OCI-LY7 (cell line): ENCODE results near the gene DUOXA2. TPM values are rescaled to one million over a fixed set of nuclear protein-coding genes. Genes with fewer than 3 reads are reported as not detected.

Source experiments
- BruUV-seq: library from RNA; stranded (reverse); fragments of 400-500 nt; replicated peaks from 2 replicates; lab custom pipeline; 2021; lab: Mats Ljungman, UMichigan
- CTCF ChIA-PET: fragments of 300-600 bp; sonication (Branson Sonifier 250); formaldehyde crosslinking; loops from one replicate; lab custom pipeline; 2022; ENCODE audit warnings: antibody characterized with exemption; ENCODE audit not compliant: unreplicated experiment; lab: Charles Lee
- POLR2A ChIA-PET: fragments of 300-600 bp; sonication (Branson Sonifier 250); formaldehyde crosslinking; loops from one replicate; lab custom pipeline; 2022; ENCODE audit warnings: antibody characterized with exemption; lab: Charles Lee
- DNase-seq: peaks from one replicate; pipeline ENCODE4 v3.0.0-alpha.2; 2015; ENCODE audit warnings: low spot score
- H2AFZ ChIP-seq: fragments of 200-600 bp; sonication (generic), shearing (Covaris generic); 2 replicates; pipeline ENCODE4 v1.6.1; 2014; ENCODE audit warnings: mild to moderate bottlenecking, antibody characterized with exemption, low read length, moderate library complexity
- H3K27ac ChIP-seq: fragments of 200-600 bp; sonication (generic); 2 replicates; pipeline ENCODE4 v1.5.1; 2014; ENCODE audit warnings: mixed run types, low read depth, mild to moderate bottlenecking, moderate library complexity, low read length, inconsistent platforms; ENCODE audit not compliant: poor library complexity, severe bottlenecking
- H3K36me3 ChIP-seq: fragments of 200-600 bp; sonication (generic); 2 replicates; pipeline ENCODE4 v1.6.1; 2014; ENCODE audit warnings: mild to moderate bottlenecking, antibody characterized with exemption, low read length, moderate library complexity, mixed read lengths; ENCODE audit not compliant: insufficient read depth
- H3K4me1 ChIP-seq: fragments of 200-600 bp; sonication (generic); 2 replicates; pipeline ENCODE4 v1.5.1; 2014; ENCODE audit warnings: mild to moderate bottlenecking, low read length; ENCODE audit not compliant: insufficient read depth, poor library complexity, severe bottlenecking
- H3K4me2 ChIP-seq: fragments of 200-600 bp; sonication (generic); 2 replicates; pipeline ENCODE4 v1.6.1; 2014; ENCODE audit warnings: mild to moderate bottlenecking, low read length
- H3K4me3 ChIP-seq: fragments of 200-600 bp; sonication (generic); 2 replicates; pipeline ENCODE4 v1.5.1; 2014; ENCODE audit warnings: mild to moderate bottlenecking, low read depth, low read length; ENCODE audit not compliant: poor library complexity, severe bottlenecking
- H3K79me2 ChIP-seq: fragments of 200-600 bp; sonication (generic); 2 replicates; pipeline ENCODE4 v1.6.1; 2016; ENCODE audit warnings: low read depth, mild to moderate bottlenecking, low read length, moderate library complexity, mixed read lengths; ENCODE audit not compliant: insufficient read depth
- H3K9me2 ChIP-seq: fragments of 200-600 bp; sonication (generic); 2 replicates; pipeline ENCODE4 v1.6.1; 2016; ENCODE audit warnings: mild to moderate bottlenecking, low read length, mixed read lengths; ENCODE audit not compliant: insufficient read depth
- H3K9me3 ChIP-seq: fragments of 200-600 bp; sonication (generic); 2 replicates; pipeline ENCODE4 v1.6.1; 2014; ENCODE audit warnings: mild to moderate bottlenecking, mixed run types, low read length, mixed read lengths
- H4K20me1 ChIP-seq: fragments of 200-600 bp; sonication (generic); 2 replicates; pipeline ENCODE4 v1.6.1; 2014; ENCODE audit warnings: mild to moderate bottlenecking, antibody characterized with exemption, low read length, moderate library complexity, mixed read lengths; ENCODE audit not compliant: insufficient read depth
- EZH2phosphoT487 ChIP-seq: fragments of 200-600 bp; sonication (generic); IDR thresholded peaks from 2 replicates; pipeline ENCODE4 v1.6.1; 2018; ENCODE audit warnings: low read depth, borderline replicate concordance, mild to moderate bottlenecking, mixed run types, antibody characterized with exemption, low read length, moderate library complexity, mixed read lengths
- intact Hi-C: fragments of 100-400 bp; cut with micrococcal nuclease; formaldehyde crosslinking; loops from one replicate; pipeline ENCODE4 v1.10.0; 2022; ENCODE audit not compliant: unreplicated experiment
- total RNA-seq, 2 experiments: library from RNA; depleted of rRNA in 1 of 2; stranded (reverse); fragments of >200 nt in 1 of 2; shearing (Covaris generic) in 1 of 2; gene quantifications; 2 replicates each; pipeline ENCODE4 v1.2.3, GENCODE V29; 2014 to 2022
- TF ChIP-seq, protein P1 (sequence below): fragments of 200-600 bp; sonication (generic); conservative IDR thresholded peaks from 2 replicates; pipeline ENCODE4 v1.5.1; 2014; ENCODE audit warnings: mild to moderate bottlenecking, antibody characterized with exemption, low read length, moderate library complexity, mixed read lengths

The DUOXA2 gene
- total RNA-seq, 2 experiments from 2014 or later: not detected

DNA sequence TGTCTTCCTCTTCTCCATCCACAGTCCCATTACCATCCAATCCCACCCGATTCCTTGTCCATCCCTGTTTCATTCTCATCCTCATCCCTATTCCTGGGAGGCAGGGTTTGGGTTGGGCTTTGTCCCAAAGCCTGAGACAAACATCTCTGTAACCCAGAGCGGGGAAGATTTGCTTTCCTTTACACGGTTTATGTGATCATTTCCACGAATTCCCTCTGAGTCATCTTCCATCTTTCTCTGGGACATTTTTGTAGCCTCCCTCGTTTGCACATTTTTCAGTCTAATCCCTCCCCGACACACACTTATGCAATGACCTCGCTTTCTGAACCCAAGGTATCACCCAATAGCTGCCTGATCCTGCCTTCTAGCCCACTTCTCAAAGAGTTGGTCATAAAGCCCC lies 23.0 kb upstream of the DUOXA2 start:
- ChIA-PET CTCF (no interaction called here), POLR2A (no interaction called here)
- H2AFZ ChIP-seq: no peak overlapping the region

DNA sequence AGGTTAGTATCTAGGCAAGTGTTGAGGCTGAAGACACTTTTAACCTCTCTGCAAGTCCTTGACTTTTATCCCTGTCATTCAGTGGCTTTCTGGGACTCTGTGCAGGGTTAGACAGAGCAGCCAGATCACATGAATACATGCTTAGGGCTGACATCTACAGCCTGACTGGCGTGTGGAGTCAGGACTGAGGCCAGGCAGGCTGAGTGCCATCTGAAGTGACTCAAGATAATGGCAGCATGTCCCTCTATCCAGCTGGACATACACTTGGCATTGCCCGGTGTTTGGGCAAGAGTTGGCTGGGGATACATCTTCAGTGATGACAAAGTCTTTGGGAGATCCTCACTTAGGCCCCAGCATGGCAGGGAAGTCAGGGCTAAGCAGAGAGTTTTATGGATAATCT lies 22.6 kb upstream of the DUOXA2 start:
- BruUV-seq: no TSS peak
- POLR2A ChIA-PET: no interaction called here

More for the DNA sequence above, 23.0 kb upstream of the DUOXA2 start:
- Histone ChIP-seq H3K27ac (no peak overlapping the region), H3K9me3 (no peaks in the 10 kb centered on the region), H3K4me1 (no peaks in the 10 kb centered on the region), H3K4me3 (no peak overlapping the region), H4K20me1 (no peaks in the 10 kb centered on the region), H3K79me2 (no peaks in the 10 kb centered on the region), H3K4me2 (no peak overlapping the region), H3K9me2 (no peaks in the 10 kb centered on the region), H3K36me3 (no peaks in the 10 kb centered on the region)
- TF ChIP-seq, protein P1, sequence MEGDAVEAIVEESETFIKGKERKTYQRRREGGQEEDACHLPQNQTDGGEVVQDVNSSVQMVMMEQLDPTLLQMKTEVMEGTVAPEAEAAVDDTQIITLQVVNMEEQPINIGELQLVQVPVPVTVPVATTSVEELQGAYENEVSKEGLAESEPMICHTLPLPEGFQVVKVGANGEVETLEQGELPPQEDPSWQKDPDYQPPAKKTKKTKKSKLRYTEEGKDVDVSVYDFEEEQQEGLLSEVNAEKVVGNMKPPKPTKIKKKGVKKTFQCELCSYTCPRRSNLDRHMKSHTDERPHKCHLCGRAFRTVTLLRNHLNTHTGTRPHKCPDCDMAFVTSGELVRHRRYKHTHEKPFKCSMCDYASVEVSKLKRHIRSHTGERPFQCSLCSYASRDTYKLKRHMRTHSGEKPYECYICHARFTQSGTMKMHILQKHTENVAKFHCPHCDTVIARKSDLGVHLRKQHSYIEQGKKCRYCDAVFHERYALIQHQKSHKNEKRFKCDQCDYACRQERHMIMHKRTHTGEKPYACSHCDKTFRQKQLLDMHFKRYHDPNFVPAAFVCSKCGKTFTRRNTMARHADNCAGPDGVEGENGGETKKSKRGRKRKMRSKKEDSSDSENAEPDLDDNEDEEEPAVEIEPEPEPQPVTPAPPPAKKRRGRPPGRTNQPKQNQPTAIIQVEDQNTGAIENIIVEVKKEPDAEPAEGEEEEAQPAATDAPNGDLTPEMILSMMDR: no peak
- no peak for TF ChIP-seq EZH2phosphoT487
- BruUV-seq: no TSS peak
- DNase-seq: no peak
- intact Hi-C loops: no loop called here

GRCh38 chr15:45093013-45093412 lies 21.1 kb upstream of the DUOXA2 start:
- Histone ChIP-seq H3K4me1 (no peaks in the 10 kb centered on the region), H2AFZ (no peak overlapping the region), H3K27ac (no peak overlapping the region), H3K4me2 (no peak overlapping the region), H3K36me3 (no peaks in the 10 kb centered on the region), H4K20me1 (no peaks in the 10 kb centered on the region), H3K9me2 (no peaks in the 10 kb centered on the region), H3K79me2 (no peaks in the 10 kb centered on the region), H3K9me3 (no peaks in the 10 kb centered on the region), H3K4me3 (no peak overlapping the region)
- DNase-seq: no peak
- intact Hi-C loops: no loop called here
- ChIA-PET CTCF (no interaction called here), POLR2A (no interaction called here)
- BruUV-seq: no TSS peak
- TF ChIP-seq, protein P1: no peak
- TF ChIP-seq EZH2phosphoT487: no peak

More for the DNA sequence above, 22.6 kb upstream of the DUOXA2 start:
- TF ChIP-seq, protein P1: no peak
- no peak for TF ChIP-seq EZH2phosphoT487
- no peaks in the 10 kb centered on the region for H3K9me3 ChIP-seq
- DNase-seq: no peak
- no peak overlapping the region for H2AFZ ChIP-seq
- no peaks in the 10 kb centered on the region for H3K36me3 ChIP-seq
- no peak overlapping the region for H3K4me3 ChIP-seq
- no peaks in the 10 kb centered on the region for H3K4me1 ChIP-seq
- intact Hi-C loops: no loop called here
- no peaks in the 10 kb centered on the region for H3K79me2 ChIP-seq
- H4K20me1 ChIP-seq: no peaks in the 10 kb centered on the region
- no peak overlapping the region for H3K27ac ChIP-seq
- CTCF ChIA-PET: no interaction called here
- H3K9me2 ChIP-seq: no peaks in the 10 kb centered on the region
- no peak overlapping the region for H3K4me2 ChIP-seq
